KMS-11 (cell line): ENCODE data around the gene TBXAS1.

ENCODE experiments used
- H2AFZ ChIP-seq: fragments of 200-600 bp; sonication (generic); 2 replicates; pipeline ENCODE4 v1.6.1; 2016; ENCODE audit warnings: antibody characterized with exemption, mixed run types, low read depth
- H3K27ac ChIP-seq: fragments of 200-600 bp; sonication (generic); 2 replicates; pipeline ENCODE4 v1.6.1; 2016; ENCODE audit warnings: mild to moderate bottlenecking, mixed run types
- H3K27me3 ChIP-seq: fragments of 200-600 bp; sonication (generic); 2 replicates; pipeline ENCODE4 v1.6.1; 2017; ENCODE audit warnings: mild to moderate bottlenecking, low read depth, mixed run types, moderate library complexity; ENCODE audit not compliant: insufficient read depth
- H3K36me3 ChIP-seq: fragments of 200-600 bp; sonication (generic); 2 replicates; pipeline ENCODE4 v1.6.1; 2017; ENCODE audit warnings: mild to moderate bottlenecking, mixed run types; ENCODE audit not compliant: insufficient read depth
- H3K4me1 ChIP-seq: fragments of 200-600 bp; sonication (generic); 2 replicates; pipeline ENCODE4 v1.6.1; 2016; ENCODE audit warnings: mild to moderate bottlenecking, low read depth, mixed run types; ENCODE audit not compliant: poor library complexity, severe bottlenecking
- H3K4me2 ChIP-seq: fragments of 200-600 bp; sonication (generic); 2 replicates; pipeline ENCODE4 v1.7.0; 2016; ENCODE audit warnings: mild to moderate bottlenecking, mixed run types
- H3K4me3 ChIP-seq: fragments of 200-600 bp; sonication (generic); IDR thresholded peaks from 2 replicates; pipeline ENCODE4 v1.6.1; 2017; ENCODE audit warnings: low read depth, low read length, mixed read lengths; ENCODE audit not compliant: insufficient read depth
- H3K79me2 ChIP-seq: fragments of 200-600 bp; sonication (generic); 2 replicates; pipeline ENCODE4 v1.6.1; 2016; ENCODE audit warnings: low read depth, mixed run types; ENCODE audit not compliant: insufficient read depth
- H3K9ac ChIP-seq: fragments of 200-600 bp; sonication (generic); 2 replicates; pipeline ENCODE4 v1.6.1; 2016; ENCODE audit warnings: mild to moderate bottlenecking, mixed run types
- H4K20me1 ChIP-seq: fragments of 200-600 bp; sonication (generic); 2 replicates; pipeline ENCODE4 v1.6.1; 2016; ENCODE audit warnings: mild to moderate bottlenecking, mixed run types; ENCODE audit not compliant: insufficient read depth
- CTCF ChIP-seq: fragments of 200-600 bp; sonication (generic); conservative IDR thresholded peaks from 2 replicates; pipeline ENCODE4 v1.6.1; 2017; ENCODE audit warnings: low read depth, mild to moderate bottlenecking, antibody characterized with exemption, low read length, moderate library complexity, mixed read lengths

Gene TBXAS1

GRCh38 chr7:139940866-139941265, 111.8 kb downstream of the TBXAS1 start:
- Histone ChIP-seq H3K27ac (no peak overlapping the region), H3K4me2 (no peak overlapping the region), H3K4me1 (no peaks in the 10 kb centered on the region), H4K20me1 (no peaks in the 10 kb centered on the region), H3K79me2 (no peaks in the 10 kb centered on the region), H3K27me3 (no peaks in the 10 kb centered on the region), H3K36me3 (no peaks in the 10 kb centered on the region), H3K4me3 (no peak overlapping the region), H3K9ac (no peak overlapping the region), H2AFZ (no peak overlapping the region)
- no peak for TF ChIP-seq CTCF

GRCh38 chr7:139941421-139941820, 112.4 kb downstream of the TBXAS1 start:
- no peaks in the 10 kb centered on the region for H4K20me1 ChIP-seq
- no peak overlapping the region for H3K4me2 ChIP-seq
- H3K79me2 ChIP-seq, result no peaks in the 10 kb centered on the region
- H3K9ac ChIP-seq, result no peak overlapping the region
- no peaks in the 10 kb centered on the region for H3K4me1 ChIP-seq
- no peak overlapping the region for H2AFZ ChIP-seq
- H3K4me3 ChIP-seq, result no peak overlapping the region
- no peaks in the 10 kb centered on the region for H3K36me3 ChIP-seq
- no peak overlapping the region for H3K27ac ChIP-seq
- no peaks in the 10 kb centered on the region for H3K27me3 ChIP-seq
- TF ChIP-seq CTCF, result no peak

GRCh38 chr7:139941866-139942265, 112.8 kb downstream of the TBXAS1 start:
- no peaks in the 10 kb centered on the region for H4K20me1 ChIP-seq
- H3K4me1 ChIP-seq, result no peaks in the 10 kb centered on the region
- no peaks in the 10 kb centered on the region for H3K27me3 ChIP-seq
- no peak overlapping the region for H3K4me2 ChIP-seq
- no peaks in the 10 kb centered on the region for H3K36me3 ChIP-seq
- H2AFZ ChIP-seq, result no peak overlapping the region
- no peak for TF ChIP-seq CTCF
- H3K27ac ChIP-seq, result no peak overlapping the region
- no peak overlapping the region for H3K9ac ChIP-seq
- H3K79me2 ChIP-seq, result no peaks in the 10 kb centered on the region
- H3K4me3 ChIP-seq, result no peak overlapping the region

- Histone ChIP-seq H2AFZ (no peak overlapping the region), H3K36me3 (no peaks in the 10 kb centered on the region), H3K4me2 (no peak overlapping the region), H3K9ac (no peak overlapping the region), H3K79me2 (no peaks in the 10 kb centered on the region), H4K20me1 (no peaks in the 10 kb centered on the region), H3K4me1 (no peaks in the 10 kb centered on the region), H3K4me3 (no peak overlapping the region), H3K27me3 (no peaks in the 10 kb centered on the region), H3K27ac (no peak overlapping the region)
- TF ChIP-seq CTCF, result no peak
Measured at GRCh38 chr7:139942636-139943035, 113.6 kb downstream of the TBXAS1 start.
